ENCODE measurements around the gene GPR142. TPM values are rescaled to one million over a fixed set of nuclear protein-coding genes. Genes with fewer than 3 reads are reported as not detected.

GPR142 gene
- total and polyA plus RNA-seq, 4 donors: 0.05 to 0.08 TPM; not detected in 2

- H3K4me3 ChIP-seq (ENCODE audit: low read depth in 1 of 3, low read length in 3 of 3): no peak overlapping the region
- H3K9ac ChIP-seq (ENCODE audit: low read depth in 1 of 2, low read length in 2 of 2): no peak overlapping the region
- H3K27me3 ChIP-seq (ENCODE audit: control insufficient read depth in 4 of 4, insufficient read depth in 4 of 4, low read length in 3 of 4): no peaks in the 10 kb centered on the region
- DNase-seq (ENCODE audit: low spot score): no peak
- H3K36me3 ChIP-seq (ENCODE audit: control insufficient read depth in 4 of 4, insufficient read depth in 3 of 4, low read depth in 1 of 4, low read length in 3 of 4): no peaks in the 10 kb centered on the region
- peaks cover 3 to 18% (median 13%) of the 10 kb centered on the region in 4 donors for H3K4me1 ChIP-seq (ENCODE audit: control insufficient read depth in 4 of 4, insufficient read depth in 4 of 4, low read length in 3 of 4)
- no peaks in the 10 kb centered on the region for H3K9me3 ChIP-seq (ENCODE audit: control insufficient read depth in 4 of 4, low read length in 3 of 4)
- no peak overlapping the region for H3K27ac ChIP-seq (ENCODE audit: low read depth in 1 of 2, low read length in 2 of 2)
- TF ChIP-seq GABPA (IDR thresholded peaks at IDR 0.05 in 1 of 2, conservative IDR thresholded peaks at IDR 0.05 in 1 of 2) (no peak), REST (IDR thresholded peaks at IDR 0.05) (no peak), HNF4A (conservative IDR thresholded peaks at IDR 0.05) (no peak), ATF3 (IDR thresholded peaks at IDR 0.05) (no peak), NR2F2 (IDR thresholded peaks at IDR 0.05) (no peak), MAX (IDR thresholded peaks at IDR 0.05) (no peak), YY1 (IDR thresholded peaks at IDR 0.05) (no peak), EGR1 (IDR thresholded peaks at IDR 0.05; ENCODE audit: low read depth in 2 of 2) (no peak), TAF1 (conservative IDR thresholded peaks at IDR 0.05) (no peak), CTCF (IDR thresholded peaks at IDR 0.05; ENCODE audit: low read depth, low read length, missing input control) (no peak), HNF4G (IDR thresholded peaks at IDR 0.05) (no peak), SP1 (IDR thresholded peaks at IDR 0.05) (no peak), FOXA1 (IDR thresholded peaks at IDR 0.05) (no peak), RAD21 (IDR thresholded peaks at IDR 0.05) (no peak)
- WGBS: 64% methylated on average over 10 of the region's 10 CpGs
Measured at GRCh38 chr17:74369221-74369620, 1.9 kb downstream of the GPR142 start.

- Histone ChIP-seq H3K9me3 (ENCODE audit: control insufficient read depth in 4 of 4, low read length in 3 of 4) (no peaks in the 10 kb centered on the region), H3K4me3 (ENCODE audit: low read depth in 1 of 3, low read length in 3 of 3) (no peak overlapping the region), H3K9ac (ENCODE audit: low read depth in 1 of 2, low read length in 2 of 2) (no peak overlapping the region), H3K36me3 (ENCODE audit: control insufficient read depth in 4 of 4, insufficient read depth in 3 of 4, low read depth in 1 of 4, low read length in 3 of 4) (no peaks in the 10 kb centered on the region), H3K27me3 (ENCODE audit: control insufficient read depth in 4 of 4, insufficient read depth in 4 of 4, low read length in 3 of 4) (no peaks in the 10 kb centered on the region), H3K4me1 (ENCODE audit: control insufficient read depth in 4 of 4, insufficient read depth in 4 of 4, low read length in 3 of 4) (peaks cover 3 to 22% (median 15%) of the 10 kb centered on the region in 4 donors), H3K27ac (ENCODE audit: low read depth in 1 of 2, low read length in 2 of 2) (no peak overlapping the region)
- WGBS: 94% methylated on average over 17 of the region's 17 CpGs
- TF ChIP-seq EGR1 (IDR thresholded peaks at IDR 0.05; ENCODE audit: low read depth in 2 of 2) (no peak), YY1 (IDR thresholded peaks at IDR 0.05) (no peak), SP1 (IDR thresholded peaks at IDR 0.05) (no peak), HNF4G (IDR thresholded peaks at IDR 0.05) (no peak), MAX (IDR thresholded peaks at IDR 0.05) (no peak), RXRA (IDR thresholded peaks at IDR 0.05) (no peak), TAF1 (conservative IDR thresholded peaks at IDR 0.05) (no peak), HNF4A (conservative IDR thresholded peaks at IDR 0.05) (no peak), RAD21 (IDR thresholded peaks at IDR 0.05) (no peak), ZBTB33 (IDR thresholded peaks at IDR 0.05) (no peak), ATF3 (IDR thresholded peaks at IDR 0.05) (no peak), REST (IDR thresholded peaks at IDR 0.05) (no peak), FOXA1 (IDR thresholded peaks at IDR 0.05) (no peak)
- DNase-seq (ENCODE audit: low spot score): no peak
Measured at GRCh38 chr17:74369665-74370490, 2.6 kb downstream of the GPR142 start.

Data from liver (tissue), 9 donors.